ENCODE measurements around the gene PLXNB3.

PLXNB3 gene

DNA sequence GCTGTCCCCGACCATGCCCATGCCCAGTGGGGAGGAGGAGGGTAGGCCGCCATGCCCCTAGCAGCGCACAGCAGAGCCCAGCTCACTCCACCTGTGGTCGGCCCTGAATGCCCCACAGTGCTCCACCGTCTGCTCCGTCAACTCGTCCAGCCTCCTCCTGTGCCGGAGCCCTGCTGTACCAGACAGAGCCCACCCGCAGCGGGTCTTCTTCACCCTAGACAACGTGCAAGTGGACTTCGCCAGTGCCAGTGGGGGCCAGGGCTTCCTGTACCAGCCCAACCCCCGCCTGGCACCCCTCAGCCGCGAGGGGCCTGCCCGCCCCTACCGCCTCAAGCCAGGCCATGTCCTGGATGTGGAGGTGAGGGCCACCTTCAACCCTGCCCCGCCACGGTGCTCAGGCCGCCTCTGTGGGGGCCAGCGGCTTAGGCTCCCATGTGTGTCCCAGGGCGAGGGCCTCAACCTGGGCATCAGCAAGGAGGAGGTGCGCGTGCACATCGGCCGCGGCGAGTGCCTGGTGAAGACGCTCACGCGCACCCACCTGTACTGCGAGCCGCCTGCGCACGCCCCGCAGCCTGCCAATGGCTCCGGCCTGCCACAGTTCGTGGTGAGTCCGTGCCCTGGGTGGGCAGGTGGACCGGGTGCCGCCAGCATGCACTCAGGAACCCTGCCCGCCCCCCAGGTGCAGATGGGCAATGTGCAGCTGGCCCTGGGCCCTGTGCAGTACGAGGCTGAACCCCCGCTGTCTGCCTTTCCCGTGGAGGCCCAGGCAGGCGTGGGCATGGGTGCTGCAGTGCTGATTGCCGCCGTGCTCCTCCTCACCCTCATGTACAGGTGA lies 9.9 kb downstream of the PLXNB3 start:
- DNase-seq (ENCODE audit: low spot score): no peak

DNA sequence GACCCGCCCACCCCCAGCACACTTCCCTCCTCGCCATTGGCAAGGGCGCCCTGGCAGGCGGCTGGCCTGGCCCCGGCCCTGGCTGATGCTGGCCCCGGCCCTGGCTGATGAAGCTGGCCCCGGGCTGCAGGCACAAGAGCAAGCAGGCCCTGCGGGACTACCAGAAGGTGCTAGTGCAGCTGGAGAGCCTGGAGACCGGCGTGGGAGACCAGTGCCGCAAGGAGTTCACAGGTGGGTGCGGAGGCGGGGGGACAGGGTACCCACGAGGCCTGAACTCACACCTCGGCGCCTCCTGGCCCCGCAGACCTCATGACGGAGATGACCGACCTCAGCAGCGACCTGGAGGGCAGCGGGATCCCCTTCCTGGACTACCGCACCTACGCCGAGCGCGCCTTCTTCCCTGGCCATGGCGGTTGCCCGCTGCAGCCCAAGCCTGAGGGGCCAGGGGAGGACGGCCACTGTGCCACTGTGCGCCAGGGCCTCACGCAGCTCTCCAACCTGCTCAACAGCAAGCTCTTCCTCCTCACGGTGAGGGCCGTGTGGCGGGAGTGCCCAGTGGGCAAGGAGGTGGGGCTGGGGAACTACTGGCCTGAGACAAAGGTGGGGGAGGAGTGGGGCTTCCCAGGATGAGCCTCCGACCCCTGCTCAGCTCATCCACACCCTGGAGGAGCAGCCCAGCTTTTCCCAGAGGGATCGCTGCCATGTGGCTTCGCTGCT lies 10.7 kb downstream of the PLXNB3 start:
- no peak for DNase-seq (ENCODE audit: low spot score)

DNA sequence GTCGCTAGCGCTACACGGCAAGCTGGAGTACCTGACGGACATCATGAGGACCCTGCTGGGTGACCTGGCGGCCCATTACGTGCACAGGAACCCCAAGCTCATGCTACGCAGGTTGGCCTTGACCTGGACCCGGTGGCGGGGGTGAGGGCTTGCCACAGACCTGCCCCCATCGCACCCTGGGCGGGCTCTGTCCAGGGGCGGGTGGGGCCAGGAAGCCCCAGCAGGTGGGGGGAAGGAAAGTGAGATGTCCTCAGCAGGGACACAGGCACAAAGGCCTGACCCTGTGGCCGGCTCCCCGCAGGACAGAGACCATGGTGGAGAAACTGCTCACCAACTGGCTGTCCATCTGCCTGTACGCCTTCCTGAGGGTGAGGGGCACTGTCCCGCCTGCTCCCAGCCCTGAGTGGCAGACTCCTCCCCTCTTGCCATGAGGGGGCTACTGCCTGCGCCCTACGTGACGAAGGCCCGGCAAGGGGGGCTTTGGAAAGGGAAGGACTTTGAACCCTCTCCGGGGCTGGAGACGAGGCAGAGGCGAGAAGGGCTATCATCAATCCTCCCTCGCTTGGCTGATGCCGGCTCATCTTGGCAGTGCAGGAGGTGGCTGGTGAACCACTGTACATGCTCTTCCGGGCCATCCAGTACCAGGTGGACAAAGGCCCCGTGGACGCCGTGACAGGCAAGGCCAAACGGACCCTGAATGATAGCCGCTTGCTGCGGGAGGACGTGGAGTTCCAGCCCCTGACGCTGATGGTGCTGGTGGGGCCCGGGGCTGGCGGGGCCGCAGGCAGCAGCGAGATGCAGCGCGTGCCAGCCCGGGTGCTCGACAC lies 11.5 kb downstream of the PLXNB3 start:
- DNase-seq (ENCODE audit: low spot score): no peak

DNA sequence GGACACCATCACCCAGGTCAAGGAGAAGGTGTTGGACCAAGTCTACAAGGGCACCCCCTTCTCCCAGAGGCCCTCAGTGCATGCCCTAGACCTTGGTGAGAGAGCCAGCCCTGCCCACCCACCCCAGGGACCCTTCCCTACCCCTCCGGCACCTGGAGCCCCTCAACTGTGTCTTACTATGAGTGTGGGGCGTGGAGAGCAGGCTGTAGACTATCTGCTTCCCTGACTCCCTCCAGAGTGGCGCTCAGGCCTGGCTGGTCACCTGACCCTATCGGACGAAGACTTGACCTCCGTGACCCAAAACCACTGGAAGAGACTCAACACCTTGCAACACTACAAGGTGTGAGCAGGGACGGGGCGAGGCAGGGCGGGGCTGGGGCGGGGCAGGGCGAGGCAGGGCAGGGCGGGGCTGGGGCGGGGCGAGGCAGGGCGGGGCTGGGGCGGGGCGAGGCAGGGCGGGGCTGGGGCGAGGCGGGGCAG lies 12.1 kb downstream of the PLXNB3 start:
- DNase-seq (ENCODE audit: low spot score): no peak

DNA sequence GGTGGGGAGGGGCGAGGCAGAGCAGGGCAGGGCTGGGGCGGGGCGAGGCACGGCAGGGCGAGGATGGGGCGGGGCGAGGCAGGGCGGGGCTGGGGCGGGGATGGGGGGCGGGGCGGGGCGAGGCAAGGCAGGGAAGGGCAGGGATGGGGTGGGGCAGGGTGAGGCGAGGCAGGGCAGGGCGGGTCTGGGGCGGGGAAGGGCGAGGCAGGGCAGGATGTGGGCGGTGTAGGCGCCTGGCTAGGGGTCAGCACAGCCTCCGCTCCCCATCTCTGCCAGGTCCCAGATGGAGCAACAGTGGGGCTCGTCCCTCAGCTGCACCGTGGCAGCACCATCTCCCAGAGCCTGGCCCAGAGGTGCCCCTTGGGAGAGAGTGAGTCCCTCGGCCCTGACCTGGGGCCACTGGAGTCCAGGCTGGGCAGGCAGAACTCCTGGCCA lies 12.6 kb downstream of the PLXNB3 start:
- no peak for DNase-seq (ENCODE audit: low spot score)

DNA sequence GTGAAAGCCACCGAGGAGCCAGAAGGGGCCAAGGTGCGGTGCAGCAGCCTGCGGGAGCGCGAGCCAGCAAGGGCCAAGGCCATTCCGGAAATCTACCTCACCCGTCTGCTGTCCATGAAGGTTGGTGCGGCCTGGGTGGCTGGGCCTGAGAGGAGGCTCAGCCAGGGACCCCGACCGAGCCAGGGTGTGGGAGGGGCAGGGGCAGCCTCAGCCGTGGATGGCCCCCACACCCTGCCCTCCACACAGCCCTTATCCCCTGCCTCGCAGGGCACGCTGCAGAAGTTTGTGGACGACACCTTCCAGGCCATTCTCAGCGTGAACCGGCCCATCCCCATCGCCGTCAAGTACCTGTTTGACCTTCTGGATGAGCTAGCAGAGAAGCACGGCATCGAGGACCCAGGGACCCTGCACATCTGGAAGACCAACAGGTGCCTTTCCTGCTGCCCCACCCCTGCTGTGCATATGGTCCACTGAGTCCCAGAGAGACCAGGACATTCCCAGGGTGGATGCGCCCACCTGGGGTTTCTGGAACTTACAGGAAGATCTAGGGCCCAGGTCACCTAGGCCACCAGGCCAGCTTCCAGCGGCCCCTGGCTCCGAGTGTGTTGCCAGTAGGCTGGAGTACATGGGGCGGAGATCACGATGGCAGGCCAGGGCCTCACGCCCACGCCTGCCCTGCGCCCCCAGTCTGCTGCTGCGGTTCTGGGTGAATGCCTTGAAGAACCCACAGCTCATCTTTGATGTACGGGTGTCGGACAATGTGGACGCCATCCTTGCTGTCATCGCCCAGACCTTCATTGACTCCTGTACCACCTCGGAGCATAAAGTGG lies 13.4 kb downstream of the PLXNB3 start:
- no peak for DNase-seq (ENCODE audit: low spot score)

DNA sequence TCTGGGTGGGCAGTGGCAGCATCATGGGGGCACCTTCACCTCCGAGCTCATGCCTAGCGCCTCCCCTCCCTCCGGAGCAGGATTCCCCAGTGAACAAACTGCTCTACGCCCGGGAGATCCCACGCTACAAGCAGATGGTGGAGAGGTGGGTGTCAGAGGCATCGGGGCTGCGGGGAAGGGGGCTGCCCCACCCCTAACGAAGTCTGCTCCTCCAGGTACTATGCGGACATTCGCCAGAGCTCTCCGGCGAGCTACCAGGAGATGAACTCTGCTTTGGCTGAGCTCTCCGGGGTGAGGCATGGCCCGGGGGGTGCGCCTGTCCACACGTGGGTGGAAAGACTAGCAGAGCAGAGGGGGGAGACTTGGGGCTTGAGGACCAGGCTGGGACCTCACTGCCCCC lies 14.1 kb downstream of the PLXNB3 start:
- DNase-seq (ENCODE audit: low spot score): no peak

DNA sequence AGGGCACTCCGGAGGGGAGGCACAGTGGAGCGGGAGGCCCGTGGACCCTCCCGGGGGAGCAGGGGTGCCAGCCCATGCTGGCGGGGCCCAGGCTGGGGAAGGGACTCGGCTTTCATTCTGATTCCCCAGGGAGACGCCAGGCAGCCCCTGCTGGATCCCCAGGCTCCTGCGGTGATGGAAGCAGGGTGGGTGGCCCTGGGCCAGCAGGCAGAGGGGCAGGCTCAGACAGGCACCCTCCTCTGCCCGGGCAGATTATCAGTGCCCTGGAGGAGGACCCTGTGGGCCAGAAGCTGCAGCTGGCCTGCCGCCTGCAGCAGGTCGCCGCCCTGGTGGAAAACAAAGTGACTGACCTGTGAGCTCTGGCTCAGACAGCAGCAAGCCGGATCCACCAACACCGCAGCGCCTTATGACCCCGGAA lies 14.6 kb downstream of the PLXNB3 start:
- no peak for DNase-seq (ENCODE audit: low spot score)

DNA sequence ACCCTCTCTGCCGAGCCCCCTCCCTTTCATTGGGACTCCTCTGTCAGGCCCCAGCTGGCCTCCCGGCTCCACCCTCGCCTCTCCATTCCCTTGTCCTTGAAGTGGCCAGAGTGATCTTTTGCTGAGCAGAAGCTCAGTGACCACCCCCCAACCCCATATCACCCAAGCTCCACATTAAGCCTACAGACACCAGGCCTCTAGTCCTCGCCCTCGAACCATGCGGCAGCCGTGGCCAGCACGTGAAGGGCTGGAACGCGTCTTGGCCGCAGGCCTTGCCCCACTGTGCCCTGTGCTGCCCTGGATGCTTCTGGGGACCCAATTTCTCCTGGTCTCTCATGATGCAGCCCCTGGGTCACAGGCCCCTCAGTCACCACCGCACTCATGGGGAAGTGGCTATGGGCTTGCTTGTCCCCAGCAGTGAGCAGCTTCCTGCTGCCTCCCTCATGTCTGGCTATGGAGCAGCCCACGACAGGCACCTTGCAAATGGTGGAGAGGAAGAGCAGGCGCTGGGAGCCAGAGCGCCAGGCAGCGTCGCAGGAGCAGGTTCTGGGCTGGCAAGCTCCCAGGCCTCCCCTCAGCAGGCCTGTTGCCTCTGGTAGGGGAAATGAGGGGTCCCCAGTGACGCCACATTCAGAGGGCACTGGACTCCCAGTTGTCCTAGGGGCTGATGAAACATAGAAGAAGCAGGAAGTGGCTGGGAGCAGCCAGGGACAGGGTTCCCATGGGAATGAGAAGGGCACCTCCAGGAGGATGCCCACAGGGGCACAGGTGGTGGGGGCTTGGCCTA lies 16.0 kb downstream of the PLXNB3 start:
- DNase-seq (ENCODE audit: low spot score): no peak

DNA sequence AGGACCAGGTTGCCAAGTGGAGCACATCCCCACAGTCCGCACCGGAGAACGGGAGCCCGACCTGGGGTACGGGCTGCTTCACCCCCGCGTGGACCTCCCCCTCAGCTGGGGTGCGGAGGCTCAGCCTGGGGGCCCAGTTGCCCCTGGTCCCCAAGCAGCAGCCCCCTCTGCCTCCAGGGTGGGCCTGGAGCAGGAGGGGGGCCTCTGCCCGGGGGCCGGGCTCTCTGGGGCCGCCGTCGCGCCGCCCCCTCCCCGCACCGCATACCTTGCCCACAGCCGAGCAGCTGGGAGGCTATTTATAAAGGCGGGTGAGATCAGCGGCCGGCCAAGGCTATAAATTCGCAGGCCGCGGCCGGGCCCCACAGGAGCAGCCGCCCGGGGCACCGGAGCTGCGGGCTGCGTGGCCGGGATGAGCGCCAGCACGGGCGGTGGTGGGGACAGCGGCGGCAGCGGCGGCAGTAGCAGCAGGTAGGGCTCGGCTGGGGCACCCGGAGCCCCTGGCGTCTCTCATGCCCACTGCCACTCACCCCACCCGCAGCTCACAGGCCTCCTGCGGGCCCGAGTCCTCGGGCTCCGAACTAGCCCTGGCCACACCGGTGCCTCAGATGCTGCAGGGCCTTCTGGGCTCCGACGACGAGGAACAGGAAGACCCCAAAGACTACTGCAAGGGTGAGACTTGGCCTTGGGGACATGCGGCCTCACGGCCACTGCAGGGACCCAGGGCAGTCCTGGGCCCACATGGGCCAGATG lies 16.8 kb downstream of the PLXNB3 start, which contains the start of gene SRPK3:
Gene SRPK3, plus strand, starts transcription at position 364 of the 750 bp plus-strand sequence. Its CDS starts 46 bp downstream, at position 410.
- DNase-seq (ENCODE audit: low spot score): no peak

DNA sequence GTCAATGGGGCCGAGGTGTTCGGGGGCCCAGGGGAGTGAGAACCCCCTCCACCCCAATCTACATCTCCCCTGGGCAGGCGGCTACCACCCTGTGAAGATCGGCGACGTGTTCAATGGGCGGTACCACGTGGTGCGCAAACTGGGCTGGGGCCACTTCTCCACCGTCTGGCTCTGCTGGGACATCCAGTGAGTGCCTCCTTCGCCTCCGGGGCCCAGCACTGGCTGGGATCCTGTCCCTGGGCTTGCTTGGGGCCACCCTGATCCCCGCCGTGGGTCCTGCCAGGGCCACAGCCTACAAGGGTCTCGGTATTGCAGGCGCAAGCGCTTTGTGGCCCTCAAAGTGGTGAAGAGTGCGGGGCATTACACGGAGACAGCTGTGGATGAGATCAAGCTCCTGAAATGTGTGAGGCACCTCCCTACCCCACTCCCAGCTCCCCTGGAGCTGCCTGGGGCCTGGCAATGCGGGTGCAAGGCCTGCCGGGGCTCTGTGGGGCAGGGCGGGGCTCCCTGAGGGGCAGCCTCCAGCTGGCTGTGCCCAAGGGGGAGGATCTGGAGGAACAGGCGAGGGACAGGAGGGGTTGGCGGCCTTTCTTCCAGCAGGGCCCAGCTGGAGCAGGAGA lies 17.5 kb downstream of the PLXNB3 start:
- DNase-seq (ENCODE audit: low spot score): no peak

DNA sequence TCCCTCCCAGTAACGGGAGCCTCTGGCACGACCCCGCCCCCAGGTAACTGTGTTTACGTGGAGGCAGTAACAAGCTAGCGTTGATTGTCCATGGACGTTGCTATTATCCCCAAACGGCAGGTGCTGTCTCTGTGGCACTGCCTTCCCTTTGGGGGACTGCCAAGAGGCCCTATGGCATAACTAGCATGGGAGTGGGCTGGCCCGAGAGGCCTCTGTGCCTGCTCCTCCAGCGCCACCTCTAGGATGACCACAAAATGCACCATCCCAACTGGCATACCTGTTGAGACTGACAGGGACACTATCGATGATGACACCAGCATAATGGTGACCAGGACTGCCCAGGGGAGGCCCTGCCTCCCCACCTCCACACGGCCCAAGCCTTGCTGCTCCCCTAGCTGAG lies 18.3 kb downstream of the PLXNB3 start:
- DNase-seq (ENCODE audit: low spot score): no peak

DNA sequence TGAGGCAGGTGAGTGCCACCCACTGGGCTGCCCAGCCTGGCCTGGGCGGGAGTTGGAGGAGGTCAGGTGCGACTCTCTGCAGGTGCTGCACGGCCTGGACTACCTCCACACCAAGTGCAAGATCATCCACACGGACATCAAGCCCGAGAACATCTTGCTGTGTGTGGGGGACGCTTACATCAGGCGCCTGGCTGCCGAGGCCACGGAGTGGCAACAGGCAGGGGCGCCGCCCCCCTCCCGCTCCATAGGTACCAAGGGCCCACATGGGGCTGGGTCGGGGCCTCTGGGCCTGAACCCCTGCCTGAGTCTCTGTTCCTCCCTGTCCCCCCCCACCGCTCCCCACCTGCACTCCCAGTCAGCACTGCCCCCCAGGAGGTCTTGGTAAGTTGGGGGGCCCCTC lies 18.8 kb downstream of the PLXNB3 start:
- DNase-seq (ENCODE audit: low spot score): no peak

DNA sequence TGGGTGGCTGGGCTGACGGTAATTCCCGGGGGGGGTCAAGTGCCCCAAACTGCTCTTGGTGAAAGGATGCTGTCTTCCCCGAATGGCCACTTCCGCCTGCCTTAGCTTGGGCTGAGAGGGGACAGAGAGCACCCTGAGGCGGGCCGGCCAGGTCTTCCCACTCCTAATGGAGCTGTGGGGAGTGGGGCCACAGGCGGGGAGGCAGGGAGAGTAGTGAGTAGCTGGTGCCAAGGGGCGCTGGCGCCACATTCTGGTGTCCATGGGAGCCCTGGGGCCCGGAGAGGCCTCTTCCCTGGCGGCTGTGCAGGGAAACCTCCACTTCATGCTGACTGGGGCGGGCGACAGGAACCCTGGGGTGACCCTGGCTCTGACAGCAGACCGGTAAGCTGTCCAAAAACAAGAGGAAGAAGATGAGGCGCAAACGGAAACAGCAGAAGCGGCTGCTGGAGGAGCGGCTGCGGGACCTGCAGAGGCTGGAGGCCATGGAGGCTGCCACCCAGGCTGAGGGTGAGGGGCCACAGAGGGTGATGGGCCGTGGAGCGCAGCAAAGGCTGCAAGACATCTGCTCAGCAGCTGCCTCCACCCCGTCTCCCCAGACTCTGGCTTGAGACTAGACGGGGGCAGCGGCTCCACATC lies 19.4 kb downstream of the PLXNB3 start:
- DNase-seq (ENCODE audit: low spot score): no peak

DNA sequence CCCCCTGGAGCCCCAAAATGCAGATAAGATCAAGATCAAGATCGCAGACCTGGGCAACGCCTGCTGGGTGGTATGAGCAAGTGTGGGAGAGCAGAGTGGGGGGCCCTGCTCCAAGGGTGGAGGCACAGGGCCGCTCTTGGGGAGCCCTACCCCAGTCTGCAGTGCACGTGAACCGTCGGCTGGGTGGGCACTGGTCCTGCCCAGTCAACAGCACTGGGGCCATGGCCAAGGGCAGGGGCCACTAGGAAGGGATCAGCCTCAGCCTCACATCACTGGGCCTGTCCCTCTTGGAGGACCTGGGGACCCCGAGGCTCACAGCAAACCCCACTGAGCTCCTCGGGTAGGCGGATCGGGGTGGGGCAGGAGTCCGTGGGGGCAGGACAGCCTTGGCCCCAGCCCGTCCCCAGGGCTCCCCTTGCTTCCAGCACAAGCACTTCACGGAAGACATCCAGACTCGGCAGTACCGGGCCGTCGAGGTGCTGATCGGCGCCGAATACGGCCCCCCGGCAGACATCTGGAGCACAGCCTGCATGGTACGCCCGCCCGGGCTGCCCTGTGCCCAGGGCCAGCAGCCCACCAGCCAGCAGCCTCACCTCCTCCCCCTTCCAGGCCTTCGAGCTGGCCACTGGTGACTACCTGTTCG lies 20.4 kb downstream of the PLXNB3 start:
- DNase-seq (ENCODE audit: low spot score): no peak

DNA sequence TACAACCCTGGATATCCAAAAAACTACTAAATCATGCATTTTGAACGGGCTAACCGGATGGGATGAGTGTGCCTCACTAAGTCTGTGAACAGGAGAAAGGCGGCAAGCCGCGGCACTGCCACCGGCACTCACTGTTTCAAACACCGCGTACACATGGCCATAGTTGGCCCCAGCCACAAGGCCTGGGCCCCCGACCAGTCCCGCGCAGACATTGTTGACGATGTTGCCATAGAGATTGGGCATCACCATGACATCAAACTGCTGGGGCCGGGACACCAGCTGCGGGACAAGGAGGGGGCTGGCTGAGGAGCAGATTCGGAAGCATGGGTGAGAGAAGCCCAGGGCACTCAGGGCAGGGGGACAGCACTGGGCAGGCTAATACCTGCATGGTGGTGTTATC lies 22.6 kb downstream of the PLXNB3 start:
- DNase-seq (ENCODE audit: low spot score): no peak

DNA sequence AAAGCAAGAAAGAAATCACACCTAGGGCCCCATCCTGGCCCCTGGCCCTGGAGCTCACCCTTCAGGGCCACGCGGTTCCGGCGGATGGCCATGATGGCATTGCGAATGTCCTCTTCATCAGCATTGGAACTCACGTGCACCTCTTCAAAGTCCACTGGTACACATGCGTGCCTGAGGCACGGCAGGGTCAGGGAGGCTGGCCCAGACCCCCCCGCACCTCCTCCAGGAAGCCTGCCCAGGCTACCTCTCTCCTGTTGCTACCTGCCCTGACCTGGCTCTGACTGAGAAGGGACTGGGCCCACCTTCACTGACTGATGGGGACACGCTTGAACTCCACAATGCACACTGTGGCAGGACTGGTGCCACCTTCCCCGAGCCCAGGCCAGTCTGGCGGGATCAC lies 25.6 kb downstream of the PLXNB3 start:
- DNase-seq (ENCODE audit: low spot score): no peak

DNA sequence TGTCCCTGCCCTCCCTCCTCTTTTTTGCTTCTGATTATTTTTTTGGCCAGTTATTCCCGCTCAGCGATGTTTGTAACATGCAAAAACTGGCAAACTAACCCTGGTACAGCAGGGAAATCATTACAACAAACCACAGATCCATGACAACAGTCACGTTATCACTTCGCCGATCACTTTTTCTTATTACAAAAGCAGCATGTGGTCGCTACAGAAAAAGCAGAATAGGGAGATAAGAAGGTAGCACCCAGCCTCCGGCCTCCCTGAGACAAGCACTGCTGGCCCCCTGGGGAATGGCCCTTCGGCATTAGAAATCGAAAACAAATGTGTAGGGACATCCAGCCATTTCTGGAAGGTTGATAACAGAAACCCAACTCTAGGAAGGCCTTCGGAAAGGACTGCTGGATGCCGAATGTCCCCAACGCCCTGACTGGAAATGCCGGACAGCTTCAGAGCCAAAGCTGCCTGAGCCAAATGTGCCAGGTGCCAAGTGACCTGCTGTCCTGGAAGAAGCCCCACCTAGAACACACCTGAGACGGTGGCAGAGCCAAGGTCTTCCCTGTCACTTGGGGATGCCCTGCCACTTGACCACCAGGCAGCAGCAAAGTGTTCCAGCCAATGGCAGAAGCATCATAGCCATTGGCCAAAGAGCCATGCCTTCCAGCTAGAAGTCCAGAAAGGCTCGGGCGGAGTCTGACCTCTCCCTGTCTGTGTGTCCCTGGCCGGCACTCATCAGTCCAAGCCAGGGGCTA lies 27.2 kb downstream of the PLXNB3 start:
- DNase-seq (ENCODE audit: low spot score): no peak

Data from pons (tissue), 1 donor.